OCI-LY7 (cell line): ENCODE data around the gene HIVEP2. TPM values are rescaled to one million over a fixed set of nuclear protein-coding genes. Genes with fewer than 3 reads are reported as not detected.

ENCODE experiments used
- BruUV-seq: library from RNA; stranded (reverse); fragments of 400-500 nt; replicated peaks from 2 replicates; lab custom pipeline; 2021; lab: Mats Ljungman, UMichigan
- CTCF ChIA-PET: fragments of 300-600 bp; sonication (Branson Sonifier 250); formaldehyde crosslinking; loops from one replicate; lab custom pipeline; 2022; ENCODE audit warnings: antibody characterized with exemption; ENCODE audit not compliant: unreplicated experiment; lab: Charles Lee
- POLR2A ChIA-PET: fragments of 300-600 bp; sonication (Branson Sonifier 250); formaldehyde crosslinking; loops from one replicate; lab custom pipeline; 2022; ENCODE audit warnings: antibody characterized with exemption; lab: Charles Lee
- DNase-seq: peaks from one replicate; pipeline ENCODE4 v3.0.0-alpha.2; 2015; ENCODE audit warnings: low spot score
- H2AFZ ChIP-seq: fragments of 200-600 bp; sonication (generic), shearing (Covaris generic); 2 replicates; pipeline ENCODE4 v1.6.1; 2014; ENCODE audit warnings: mild to moderate bottlenecking, antibody characterized with exemption, low read length, moderate library complexity
- H3K27ac ChIP-seq: fragments of 200-600 bp; sonication (generic); 2 replicates; pipeline ENCODE4 v1.5.1; 2014; ENCODE audit warnings: mixed run types, low read depth, mild to moderate bottlenecking, moderate library complexity, low read length, inconsistent platforms; ENCODE audit not compliant: poor library complexity, severe bottlenecking
- H3K36me3 ChIP-seq: fragments of 200-600 bp; sonication (generic); 2 replicates; pipeline ENCODE4 v1.6.1; 2014; ENCODE audit warnings: mild to moderate bottlenecking, antibody characterized with exemption, low read length, moderate library complexity, mixed read lengths; ENCODE audit not compliant: insufficient read depth
- H3K4me1 ChIP-seq: fragments of 200-600 bp; sonication (generic); 2 replicates; pipeline ENCODE4 v1.5.1; 2014; ENCODE audit warnings: mild to moderate bottlenecking, low read length; ENCODE audit not compliant: insufficient read depth, poor library complexity, severe bottlenecking
- H3K4me2 ChIP-seq: fragments of 200-600 bp; sonication (generic); 2 replicates; pipeline ENCODE4 v1.6.1; 2014; ENCODE audit warnings: mild to moderate bottlenecking, low read length
- H3K4me3 ChIP-seq: fragments of 200-600 bp; sonication (generic); 2 replicates; pipeline ENCODE4 v1.5.1; 2014; ENCODE audit warnings: mild to moderate bottlenecking, low read depth, low read length; ENCODE audit not compliant: poor library complexity, severe bottlenecking
- H3K79me2 ChIP-seq: fragments of 200-600 bp; sonication (generic); 2 replicates; pipeline ENCODE4 v1.6.1; 2016; ENCODE audit warnings: low read depth, mild to moderate bottlenecking, low read length, moderate library complexity, mixed read lengths; ENCODE audit not compliant: insufficient read depth
- H3K9me2 ChIP-seq: fragments of 200-600 bp; sonication (generic); 2 replicates; pipeline ENCODE4 v1.6.1; 2016; ENCODE audit warnings: mild to moderate bottlenecking, low read length, mixed read lengths; ENCODE audit not compliant: insufficient read depth
- H3K9me3 ChIP-seq: fragments of 200-600 bp; sonication (generic); 2 replicates; pipeline ENCODE4 v1.6.1; 2014; ENCODE audit warnings: mild to moderate bottlenecking, mixed run types, low read length, mixed read lengths
- H4K20me1 ChIP-seq: fragments of 200-600 bp; sonication (generic); 2 replicates; pipeline ENCODE4 v1.6.1; 2014; ENCODE audit warnings: mild to moderate bottlenecking, antibody characterized with exemption, low read length, moderate library complexity, mixed read lengths; ENCODE audit not compliant: insufficient read depth
- EZH2phosphoT487 ChIP-seq: fragments of 200-600 bp; sonication (generic); IDR thresholded peaks from 2 replicates; pipeline ENCODE4 v1.6.1; 2018; ENCODE audit warnings: low read depth, borderline replicate concordance, mild to moderate bottlenecking, mixed run types, antibody characterized with exemption, low read length, moderate library complexity, mixed read lengths
- intact Hi-C: fragments of 100-400 bp; cut with micrococcal nuclease; formaldehyde crosslinking; loops from one replicate; pipeline ENCODE4 v1.10.0; 2022; ENCODE audit not compliant: unreplicated experiment
- total RNA-seq, 2 experiments: library from RNA; depleted of rRNA in 1 of 2; stranded (reverse); fragments of >200 nt in 1 of 2; shearing (Covaris generic) in 1 of 2; gene quantifications; 2 replicates each; pipeline ENCODE4 v1.2.3, GENCODE V29; 2014 to 2022
- TF ChIP-seq, protein P1 (sequence below): fragments of 200-600 bp; sonication (generic); conservative IDR thresholded peaks from 2 replicates; pipeline ENCODE4 v1.5.1; 2014; ENCODE audit warnings: mild to moderate bottlenecking, antibody characterized with exemption, low read length, moderate library complexity, mixed read lengths

The HIVEP2 gene
- total RNA-seq, 2 experiments from 2014 or later, result 18.8 to 24.6 TPM

GRCh38 chr6:142960098-142960497, 15.1 kb upstream of the HIVEP2 start:
- H3K4me2 ChIP-seq, result no peak overlapping the region
- H3K79me2 ChIP-seq, result no peaks in the 10 kb centered on the region
- intact Hi-C loops, result no loop called here
- H3K27ac ChIP-seq, result no peak overlapping the region
- peaks cover 11% of the 10 kb centered on the region; the same call in 1 of the 2 replicates for H3K9me3 ChIP-seq
- H4K20me1 ChIP-seq, result no peaks in the 10 kb centered on the region
- no peak overlapping the region for H3K4me3 ChIP-seq
- no peaks in the 10 kb centered on the region for H3K9me2 ChIP-seq
- DNase-seq, result no peak
- TF ChIP-seq, protein P1, sequence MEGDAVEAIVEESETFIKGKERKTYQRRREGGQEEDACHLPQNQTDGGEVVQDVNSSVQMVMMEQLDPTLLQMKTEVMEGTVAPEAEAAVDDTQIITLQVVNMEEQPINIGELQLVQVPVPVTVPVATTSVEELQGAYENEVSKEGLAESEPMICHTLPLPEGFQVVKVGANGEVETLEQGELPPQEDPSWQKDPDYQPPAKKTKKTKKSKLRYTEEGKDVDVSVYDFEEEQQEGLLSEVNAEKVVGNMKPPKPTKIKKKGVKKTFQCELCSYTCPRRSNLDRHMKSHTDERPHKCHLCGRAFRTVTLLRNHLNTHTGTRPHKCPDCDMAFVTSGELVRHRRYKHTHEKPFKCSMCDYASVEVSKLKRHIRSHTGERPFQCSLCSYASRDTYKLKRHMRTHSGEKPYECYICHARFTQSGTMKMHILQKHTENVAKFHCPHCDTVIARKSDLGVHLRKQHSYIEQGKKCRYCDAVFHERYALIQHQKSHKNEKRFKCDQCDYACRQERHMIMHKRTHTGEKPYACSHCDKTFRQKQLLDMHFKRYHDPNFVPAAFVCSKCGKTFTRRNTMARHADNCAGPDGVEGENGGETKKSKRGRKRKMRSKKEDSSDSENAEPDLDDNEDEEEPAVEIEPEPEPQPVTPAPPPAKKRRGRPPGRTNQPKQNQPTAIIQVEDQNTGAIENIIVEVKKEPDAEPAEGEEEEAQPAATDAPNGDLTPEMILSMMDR, result no peak
- no peak for TF ChIP-seq EZH2phosphoT487
- H2AFZ ChIP-seq, result no peak overlapping the region
- BruUV-seq, result no TSS peak
- CTCF ChIA-PET, result no interaction called here
- no peaks in the 10 kb centered on the region for H3K36me3 ChIP-seq
- H3K4me1 ChIP-seq, result peaks cover under 1% of the 10 kb centered on the region
- POLR2A ChIA-PET, result no interaction called here

GRCh38 chr6:142958343-142958742, 13.4 kb upstream of the HIVEP2 start:
- Histone ChIP-seq H2AFZ (no peak overlapping the region), H3K4me1 (peaks cover 9% of the 10 kb centered on the region), H3K36me3 (no peaks in the 10 kb centered on the region), H3K79me2 (no peaks in the 10 kb centered on the region), H3K4me3 (no peak overlapping the region), H3K9me2 (no peaks in the 10 kb centered on the region), H3K4me2 (no peak overlapping the region), H4K20me1 (no peaks in the 10 kb centered on the region; the same call in 1 of the 2 replicates), H3K27ac (no peak overlapping the region), H3K9me3 (peaks cover 11% of the 10 kb centered on the region; the same call in 1 of the 2 replicates)
- no TSS peak for BruUV-seq
- ChIA-PET CTCF (no interaction called here), POLR2A (interaction anchor here (0.6 kb wide), 2 partner anchors 16 to 475 kb away, joined by 3 read pairs; no protein-coding TSS in a partner anchor)
- intact Hi-C loops, result no loop called here
- no peak for DNase-seq
- TF ChIP-seq EZH2phosphoT487, result no peak
- TF ChIP-seq, protein P1, result no peak

DNA sequence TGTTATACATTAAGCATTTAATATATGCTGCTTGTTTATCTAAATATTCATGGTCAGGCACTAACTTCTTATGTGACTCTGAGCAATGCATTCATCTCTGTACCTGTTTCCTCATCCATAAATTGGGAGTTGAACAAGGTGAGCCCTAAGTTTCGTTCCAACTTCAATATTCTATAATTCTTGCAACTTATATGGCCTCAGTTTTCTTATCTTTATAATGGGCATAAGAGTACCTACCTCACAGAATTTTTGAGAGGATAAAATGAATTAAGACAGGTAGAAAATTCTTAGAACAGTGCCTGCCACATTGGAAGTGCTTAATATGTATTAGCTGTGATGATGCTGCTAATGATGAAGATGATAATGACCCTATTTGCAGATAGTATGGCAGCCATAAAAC, 11.8 kb upstream of the HIVEP2 start:
- POLR2A ChIA-PET, result no interaction called here

More for the DNA sequence above, 11.8 kb upstream of the HIVEP2 start:
- CTCF ChIA-PET, result no interaction called here
- H3K27ac ChIP-seq, result no peak overlapping the region
- BruUV-seq, result no TSS peak
- no peak overlapping the region for H3K4me2 ChIP-seq
- no peaks in the 10 kb centered on the region for H3K9me2 ChIP-seq
- no peaks in the 10 kb centered on the region; the same call in 1 of the 2 replicates for H3K79me2 ChIP-seq
- H3K9me3 ChIP-seq, result peaks cover 7% of the 10 kb centered on the region; the same call in 1 of the 2 replicates
- no peaks in the 10 kb centered on the region for H3K36me3 ChIP-seq
- no peak overlapping the region for H3K4me3 ChIP-seq
- intact Hi-C loops, result no loop called here
- H3K4me1 ChIP-seq, result peaks cover 25% of the 10 kb centered on the region
- TF ChIP-seq EZH2phosphoT487, result no peak
- TF ChIP-seq, protein P1, result no peak
- DNase-seq, result no peak
- H4K20me1 ChIP-seq, result no peaks in the 10 kb centered on the region; the same call in 1 of the 2 replicates
- no peak overlapping the region for H2AFZ ChIP-seq
